ENCODE data around the gene AACS. TPM values are rescaled to one million over a fixed set of nuclear protein-coding genes. Genes with fewer than 3 reads are reported as not detected.
"Not testable (repeated sequence)": the region's sequence is repeated elsewhere in the genome, so short reads cannot be mapped to it uniquely, and the experiment has no call there.

The AACS gene
- total RNA-seq, 4 donors from 2014 or later: 29.4 to 46.6 (median 37.1) TPM

DNA sequence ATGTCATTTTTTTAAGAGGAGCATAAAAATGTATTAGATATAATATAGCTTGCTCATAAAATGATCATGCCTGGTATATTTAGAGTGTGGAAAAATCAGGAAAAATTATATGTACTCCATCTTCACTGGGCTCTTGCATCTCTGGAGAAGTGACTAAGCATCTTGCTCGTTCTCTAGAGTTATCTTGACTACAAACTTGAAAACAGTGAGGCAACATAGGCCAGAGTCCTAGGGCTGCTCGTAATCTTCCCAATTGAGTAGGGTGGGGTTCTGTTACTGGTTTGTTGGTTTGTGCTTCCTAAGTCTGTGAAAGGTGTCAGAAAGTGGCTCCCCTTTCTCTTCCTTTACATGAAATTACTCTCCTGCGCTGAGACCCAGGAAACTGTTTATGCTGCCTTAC, 46.2 kb downstream of the AACS start:
- Histone ChIP-seq H3K36me3 (peaks cover 0 to 54% (median 0%) of the 10 kb centered on the region in 3 donors), H3K4me3 (no peak overlapping the region), H3K27ac (no peak overlapping the region), H3K9me3 (no peaks in the 10 kb centered on the region), H3K27me3 (no peaks in the 10 kb centered on the region), H3K4me1 (no peaks in the 10 kb centered on the region)
- TF ChIP-seq POLR2A (IDR thresholded peaks at IDR 0.05): no peak
- TF ChIP-seq, protein P1, sequence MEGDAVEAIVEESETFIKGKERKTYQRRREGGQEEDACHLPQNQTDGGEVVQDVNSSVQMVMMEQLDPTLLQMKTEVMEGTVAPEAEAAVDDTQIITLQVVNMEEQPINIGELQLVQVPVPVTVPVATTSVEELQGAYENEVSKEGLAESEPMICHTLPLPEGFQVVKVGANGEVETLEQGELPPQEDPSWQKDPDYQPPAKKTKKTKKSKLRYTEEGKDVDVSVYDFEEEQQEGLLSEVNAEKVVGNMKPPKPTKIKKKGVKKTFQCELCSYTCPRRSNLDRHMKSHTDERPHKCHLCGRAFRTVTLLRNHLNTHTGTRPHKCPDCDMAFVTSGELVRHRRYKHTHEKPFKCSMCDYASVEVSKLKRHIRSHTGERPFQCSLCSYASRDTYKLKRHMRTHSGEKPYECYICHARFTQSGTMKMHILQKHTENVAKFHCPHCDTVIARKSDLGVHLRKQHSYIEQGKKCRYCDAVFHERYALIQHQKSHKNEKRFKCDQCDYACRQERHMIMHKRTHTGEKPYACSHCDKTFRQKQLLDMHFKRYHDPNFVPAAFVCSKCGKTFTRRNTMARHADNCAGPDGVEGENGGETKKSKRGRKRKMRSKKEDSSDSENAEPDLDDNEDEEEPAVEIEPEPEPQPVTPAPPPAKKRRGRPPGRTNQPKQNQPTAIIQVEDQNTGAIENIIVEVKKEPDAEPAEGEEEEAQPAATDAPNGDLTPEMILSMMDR (IDR thresholded peaks at IDR 0.05): no peak
- DNase-seq: no peak

DNA sequence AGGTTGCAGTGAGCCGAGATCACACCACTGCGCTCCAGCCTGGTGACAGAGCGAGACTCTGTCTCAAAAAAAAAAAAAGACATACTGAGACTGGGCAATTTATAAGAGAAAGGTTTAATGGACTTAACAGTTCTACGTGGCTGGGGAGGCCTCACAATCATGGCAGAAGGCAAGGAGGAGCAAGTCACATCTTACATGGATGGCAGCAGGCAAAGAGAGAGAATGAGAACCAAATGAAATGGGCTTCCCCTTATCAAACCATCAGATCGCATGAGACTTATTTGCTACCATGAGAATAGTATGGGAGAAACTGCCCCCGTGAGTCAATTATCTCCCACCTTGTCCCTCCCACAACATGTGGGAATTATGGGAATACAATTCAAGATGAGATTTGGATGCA, 47.4 kb downstream of the AACS start:
- H3K27ac ChIP-seq, H3K4me3 ChIP-seq, DNase-seq, H3K9me3 ChIP-seq, H3K4me1 ChIP-seq, H3K27me3 ChIP-seq: not testable (repeated sequence)
- peaks cover 0 to 53% (median 0%) of the 10 kb centered on the region in 3 donors for H3K36me3 ChIP-seq

DNA sequence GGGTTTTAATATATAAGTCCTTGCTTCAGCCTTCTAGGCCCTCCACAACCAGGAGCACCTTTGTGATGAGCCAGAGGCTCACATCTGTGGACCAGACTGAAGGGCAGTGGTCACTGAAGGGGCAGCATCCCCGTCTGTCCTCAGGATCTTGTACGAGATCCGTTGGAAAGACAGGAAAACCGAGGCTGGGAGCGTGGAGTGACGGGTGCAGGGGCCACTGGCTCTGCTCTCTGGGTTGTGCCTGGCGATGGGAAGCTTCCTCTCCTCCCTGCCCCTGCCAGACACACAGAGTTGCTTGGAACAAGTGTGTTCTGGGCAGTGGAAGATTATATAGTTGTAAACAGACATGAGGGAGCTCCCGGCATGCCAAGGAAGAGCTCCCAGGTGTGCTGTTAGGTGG, 48.0 kb downstream of the AACS start:
- Histone ChIP-seq H3K36me3 (peaks cover 0 to 55% (median 0%) of the 10 kb centered on the region in 3 donors), H3K4me1 (no peaks in the 10 kb centered on the region), H3K27ac (no peak overlapping the region), H3K4me3 (no peak overlapping the region), H3K27me3 (no peaks in the 10 kb centered on the region), H3K9me3 (no peaks in the 10 kb centered on the region)
- DNase-seq: no peak
- TF ChIP-seq, protein P1 (IDR thresholded peaks at IDR 0.05): no peak
- no peak for TF ChIP-seq POLR2A (IDR thresholded peaks at IDR 0.05)

DNA sequence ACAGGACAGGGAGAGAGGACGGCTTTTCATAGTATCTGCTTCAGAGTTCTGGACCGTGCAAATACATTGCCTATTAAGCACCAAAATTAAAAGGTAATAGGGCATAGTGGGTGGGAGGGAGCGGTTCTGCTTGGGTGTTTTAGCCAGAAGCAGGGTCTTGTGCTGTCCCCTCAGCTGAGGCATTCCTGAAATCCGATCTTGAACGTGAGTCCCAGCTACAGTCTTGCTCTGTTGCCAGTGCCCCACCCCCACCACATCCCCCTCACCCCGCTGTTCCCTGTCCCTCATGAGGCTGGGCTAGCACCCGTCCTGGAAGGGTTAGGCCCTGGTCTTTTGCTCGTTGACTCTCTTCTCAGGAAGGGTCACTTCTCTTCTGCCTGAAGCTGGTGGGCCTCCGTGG, 48.6 kb downstream of the AACS start:
- Histone ChIP-seq H3K9me3 (no peaks in the 10 kb centered on the region), H3K4me3 (no peak overlapping the region), H3K27me3 (no peaks in the 10 kb centered on the region), H3K36me3 (peaks cover 0 to 59% (median 0%) of the 10 kb centered on the region in 3 donors), H3K27ac (no peak overlapping the region), H3K4me1 (no peaks in the 10 kb centered on the region)
- TF ChIP-seq POLR2A (IDR thresholded peaks at IDR 0.05): no peak
- TF ChIP-seq, protein P1 (IDR thresholded peaks at IDR 0.05): no peak
- DNase-seq: no peak

DNA sequence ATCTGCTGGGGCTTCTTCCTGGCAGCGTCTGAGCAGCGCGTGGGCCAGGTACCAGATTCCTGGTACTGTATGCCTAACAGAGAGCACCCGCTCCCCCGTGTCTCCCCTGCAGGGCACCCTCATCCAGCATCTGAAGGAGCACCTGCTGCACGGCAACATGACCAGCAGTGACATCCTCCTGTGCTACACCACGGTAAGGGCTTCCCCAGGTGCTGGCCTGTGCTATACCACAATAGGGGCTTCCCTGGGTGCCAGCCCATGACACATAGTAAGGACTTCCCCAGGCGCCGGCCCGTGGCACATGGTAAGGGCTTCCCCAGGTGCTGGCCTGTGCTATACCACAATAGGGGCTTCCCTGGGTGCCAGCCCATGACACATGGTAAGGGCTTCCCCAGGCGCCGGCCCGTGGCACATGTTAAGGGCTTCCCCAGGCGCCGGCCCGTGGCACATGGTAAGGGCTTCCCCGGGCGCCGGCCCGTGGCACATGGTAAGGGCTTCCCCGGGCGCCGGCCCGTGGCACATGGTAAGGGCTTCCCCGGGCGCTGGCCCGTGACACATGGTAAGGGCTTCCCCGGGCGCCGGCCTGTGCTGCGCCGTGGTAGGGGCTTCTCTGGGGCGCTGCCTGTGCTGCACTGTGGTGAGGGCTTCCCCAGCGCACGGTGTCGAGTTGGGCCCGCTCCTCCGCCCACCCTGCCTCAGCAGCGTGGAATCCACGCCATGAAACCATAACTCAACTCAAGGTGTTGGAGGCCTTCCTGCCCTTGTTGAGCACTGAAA, 49.3 kb downstream of the AACS start:
- DNase-seq: no peak
- no peak overlapping the region for H3K27ac ChIP-seq
- TF ChIP-seq, protein P1 (IDR thresholded peaks at IDR 0.05): no peak
- TF ChIP-seq POLR2A (IDR thresholded peaks at IDR 0.05): no peak
- no peak overlapping the region for H3K4me3 ChIP-seq
- H3K36me3 ChIP-seq: peaks cover 0 to 59% (median 0%) of the 10 kb centered on the region in 3 donors
- H3K9me3 ChIP-seq: no peaks in the 10 kb centered on the region
- no peaks in the 10 kb centered on the region for H3K27me3 ChIP-seq
- H3K4me1 ChIP-seq: no peaks in the 10 kb centered on the region

DNA sequence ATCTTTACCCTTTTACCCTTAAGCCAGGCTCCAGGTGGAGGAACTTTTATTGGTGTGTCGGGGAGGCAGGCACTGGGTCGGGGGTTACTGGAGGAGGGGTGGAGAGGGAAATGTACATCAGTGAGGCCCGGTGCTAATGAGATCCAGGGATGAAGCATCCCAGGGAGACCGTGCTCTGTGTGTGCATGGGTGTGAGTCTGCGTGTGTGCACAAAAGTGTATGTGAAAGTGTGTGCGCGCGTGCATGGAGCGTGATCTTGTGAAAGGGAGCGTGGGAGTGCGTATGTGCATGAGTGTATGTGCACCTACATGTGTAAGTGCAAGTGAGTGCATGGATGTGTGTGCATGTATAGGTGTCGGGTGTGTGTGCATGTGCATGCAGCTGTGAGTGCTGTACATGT, 55.3 kb downstream of the AACS start:
- Histone ChIP-seq H3K27ac (no peak overlapping the region), H3K9me3 (no peaks in the 10 kb centered on the region), H3K4me1 (no peaks in the 10 kb centered on the region), H3K4me3 (no peak overlapping the region), H3K27me3 (no peaks in the 10 kb centered on the region), H3K36me3 (peaks cover 0 to 39% (median 0%) of the 10 kb centered on the region in 3 donors)
- DNase-seq: no peak
- TF ChIP-seq, protein P1 (IDR thresholded peaks at IDR 0.05): no peak
- TF ChIP-seq POLR2A (IDR thresholded peaks at IDR 0.05): no peak
